ENCODE data around the gene SOD1.
"Not testable (repeated sequence)": the region's sequence is repeated elsewhere in the genome, so short reads cannot be mapped to it uniquely, and the experiment has no call there.

Gene SOD1

GRCh38 chr21:31659536-31660258, at the start of gene SOD1:
SOD1 (plus strand) TSS chr21:31659693; CDS start chr21:31659770, 77 bp downstream.
- no peak for FAIRE-seq

GRCh38 chr21:31611445-31611844, 48.0 kb upstream of the SOD1 start:
- FAIRE-seq, result no peak

GRCh38 chr21:31612894-31613785, 46.4 kb upstream of the SOD1 start:
- no peak for FAIRE-seq

- FAIRE-seq, result no peak
These were observed 44.8 kb upstream of the SOD1 start for GRCh38 chr21:31614705-31615104.

GRCh38 chr21:31616216-31616615, 43.3 kb upstream of the SOD1 start:
- no peak for FAIRE-seq

GRCh38 chr21:31618696-31619430, 40.6 kb upstream of the SOD1 start:
- no peak for FAIRE-seq

- FAIRE-seq, result no peak
These were observed 37.1 kb upstream of the SOD1 start for GRCh38 chr21:31622397-31622796.

- FAIRE-seq, result no peak
These were observed 35.8 kb upstream of the SOD1 start for GRCh38 chr21:31623664-31624063.

- no peak for FAIRE-seq
These were observed 35.3 kb upstream of the SOD1 start for GRCh38 chr21:31624181-31624580.

GRCh38 chr21:31624961-31625491, 34.5 kb upstream of the SOD1 start:
- no peak for FAIRE-seq

- FAIRE-seq, result peak; percentile 21
These were observed 29.4 kb upstream of the SOD1 start for GRCh38 chr21:31629972-31630711.

GRCh38 chr21:31631881-31632280, 27.6 kb upstream of the SOD1 start:
- FAIRE-seq, result not testable (repeated sequence)

- FAIRE-seq, result no peak
These were observed 24.5 kb upstream of the SOD1 start for GRCh38 chr21:31634993-31635392.

GRCh38 chr21:31636874-31637273, 22.6 kb upstream of the SOD1 start:
- no peak for FAIRE-seq

GRCh38 chr21:31641416-31641922, 18.0 kb upstream of the SOD1 start:
- no peak for FAIRE-seq

- FAIRE-seq, result no peak
These were observed 14.8 kb upstream of the SOD1 start for GRCh38 chr21:31644643-31645042.

- FAIRE-seq, result no peak
These were observed 11.8 kb upstream of the SOD1 start for GRCh38 chr21:31647650-31648049.

GRCh38 chr21:31650930-31651329, 8.6 kb upstream of the SOD1 start:
- FAIRE-seq, result no peak

- FAIRE-seq, result not testable (repeated sequence)
These were observed 8.0 kb upstream of the SOD1 start for GRCh38 chr21:31651491-31651890.

- FAIRE-seq, result no peak
These were observed 5.2 kb upstream of the SOD1 start for GRCh38 chr21:31654340-31654739.

GRCh38 chr21:31654821-31655580, 4.5 kb upstream of the SOD1 start:
- not testable (repeated sequence) for FAIRE-seq
